Breast epithelium (tissue), 4 donors: ENCODE data around the gene ALDH18A1. TPM values are rescaled to one million over a fixed set of nuclear protein-coding genes. Genes with fewer than 3 reads are reported as not detected.

ENCODE experiments used
- DNase-seq, 2 donors: peaks; one replicate each; pipeline ENCODE4 v3.0.0-alpha.2; 2019; ENCODE audit warnings: low spot score in 2 of 2
- H3K27ac ChIP-seq, 2 donors: fragments of 200-600 bp; sonication (generic) in 1 of 2; one replicate each; pipeline ENCODE4 v1.5.1; 2016 to 2019; ENCODE audit warnings: mild to moderate bottlenecking in 1 of 2
- H3K27me3 ChIP-seq, 2 donors: fragments of 200-600 bp; sonication (generic) in 1 of 2; one replicate each; pipeline versions ENCODE4 v1.5.1 to v1.6.0; 2017 to 2019; ENCODE audit warnings: control low read depth in 1 of 2, mild to moderate bottlenecking in 1 of 2
- H3K36me3 ChIP-seq: fragments of 200-600 bp; one replicate; pipeline ENCODE4 v1.5.1; 2019
- H3K4me1 ChIP-seq, 2 donors: fragments of 200-600 bp; sonication (generic); one replicate each; pipeline ENCODE4 v1.5.1; 2016 to 2019; ENCODE audit warnings: control low read depth in 1 of 2
- H3K4me3 ChIP-seq, 3 donors: fragments of 200-600 bp; sonication (generic); 1 replicate in 2 of 3; 2 replicates in 1 of 3; pipeline ENCODE4 v1.5.1; 2016 to 2019; ENCODE audit warnings: mild to moderate bottlenecking in 3 of 3, moderate library complexity in 2 of 3
- H3K9me3 ChIP-seq, 2 donors: fragments of 200-600 bp; sonication (generic) in 1 of 2; one replicate each; pipeline ENCODE4 v1.5.1; 2016 to 2019; ENCODE audit warnings: control low read depth in 1 of 2
- CTCF ChIP-seq, 3 donors: fragments of 450-650 bp; IDR thresholded peaks; one replicate each; pipeline ENCODE4 v1.5.1; 2016 to 2017; ENCODE audit warnings: antibody characterized with exemption in 3 of 3, mild to moderate bottlenecking in 3 of 3, moderate library complexity in 3 of 3
- POLR2A ChIP-seq: fragments of 450-650 bp; IDR thresholded peaks from one replicate; pipeline ENCODE4 v1.6.1; 2016; ENCODE audit warnings: antibody characterized with exemption, mild to moderate bottlenecking, moderate library complexity
- POLR2AphosphoS5 ChIP-seq, 3 donors: sonication (generic); formaldehyde crosslinking; IDR thresholded peaks; one replicate each; pipeline ENCODE4 v1.6.1; 2017; ENCODE audit warnings: antibody characterized with exemption in 3 of 3
- intact Hi-C: fragments of 100-400 bp; cut with DNase I; formaldehyde crosslinking; loops from one replicate; pipeline ENCODE4 v1.15.1; 2023; ENCODE audit warnings: low total_unique reads
- total RNA-seq, 3 donors: library from RNA; depleted of rRNA; stranded (reverse); fragments of >200 nt; gene quantifications; one replicate each; pipeline ENCODE4 v1.1.0, GENCODE V29; 2016

ALDH18A1 gene
- total RNA-seq, 3 donors from 2014 or later: 18.6 to 47.2 (median 38.2) TPM

GRCh38 chr10:95693668-95694534, 37.4 kb upstream of the ALDH18A1 start, which contains the start of gene TCTN3:
TSS of gene TCTN3 (minus strand) at chr10:95693927. CDS start at chr10:95693899, 28 bp downstream.
- Histone ChIP-seq H3K36me3 (no peaks in the 10 kb centered on the region), H3K27me3 (no peaks in the 10 kb centered on the region), H3K9me3 (no peaks in the 10 kb centered on the region), H3K27ac (peak within 1 kb of the TSS; percentile 86 to 92), H3K4me3 (peak within 1 kb of the TSS; percentile 54 to 90 (median 89)), H3K4me1 (peaks cover 0 to 12% of the 10 kb centered on the region in 2 donors)
- intact Hi-C loops: no loop called here
- peak; percentile 52 for TF ChIP-seq POLR2A
- TF ChIP-seq POLR2AphosphoS5 (IDR thresholded peaks at IDR 0.05): peak; percentile 73 to 90 (median 82)
- peak; percentile 99 to 100 (median 99) for TF ChIP-seq CTCF (IDR thresholded peaks at IDR 0.05)
- DNase-seq: peak; percentile 95 to 98

- TF ChIP-seq POLR2A: no peak
- peaks cover 0 to 12% of the 10 kb centered on the region in 2 donors for H3K4me1 ChIP-seq
- intact Hi-C loops: no loop called here
- H3K27ac ChIP-seq: peak overlapping the region; percentile 86 to 92
- H3K36me3 ChIP-seq: no peaks in the 10 kb centered on the region
- no peaks in the 10 kb centered on the region for H3K9me3 ChIP-seq
- H3K27me3 ChIP-seq: no peaks in the 10 kb centered on the region
- no peak for DNase-seq
- H3K4me3 ChIP-seq: peak overlapping the region; percentile 54 to 90 (median 89)
Measured at GRCh38 chr10:95693071-95693667, 36.7 kb upstream of the ALDH18A1 start.

GRCh38 chr10:95691281-95691680, 34.8 kb upstream of the ALDH18A1 start:
- no peaks in the 10 kb centered on the region for H3K27me3 ChIP-seq
- TF ChIP-seq POLR2A (no peak), POLR2AphosphoS5 (IDR thresholded peaks at IDR 0.05) (no peak), CTCF (IDR thresholded peaks at IDR 0.05) (no peak)
- intact Hi-C loops: no loop called here
- no peak overlapping the region for H3K27ac ChIP-seq
- H3K36me3 ChIP-seq: no peaks in the 10 kb centered on the region
- H3K9me3 ChIP-seq: no peaks in the 10 kb centered on the region
- H3K4me3 ChIP-seq: peak overlapping the region in 2 of 3 donors; percentile 39 to 89
- no peak for DNase-seq
- peaks cover 0 to 12% of the 10 kb centered on the region in 2 donors for H3K4me1 ChIP-seq

GRCh38 chr10:95688648-95689047, 32.1 kb upstream of the ALDH18A1 start:
- Histone ChIP-seq H3K27ac (no peak overlapping the region), H3K4me1 (peaks cover 0 to 12% of the 10 kb centered on the region in 2 donors), H3K36me3 (no peaks in the 10 kb centered on the region), H3K4me3 (no peak overlapping the region), H3K9me3 (no peaks in the 10 kb centered on the region), H3K27me3 (no peaks in the 10 kb centered on the region)
- intact Hi-C loops: no loop called here
- DNase-seq: no peak
- no peak for TF ChIP-seq POLR2AphosphoS5 (IDR thresholded peaks at IDR 0.05)
- no peak for TF ChIP-seq POLR2A
- no peak for TF ChIP-seq CTCF (IDR thresholded peaks at IDR 0.05)

GRCh38 chr10:95683966-95684365, 27.5 kb upstream of the ALDH18A1 start:
- Histone ChIP-seq H3K9me3 (no peaks in the 10 kb centered on the region), H3K27me3 (no peaks in the 10 kb centered on the region), H3K36me3 (peaks cover 7% of the 10 kb centered on the region), H3K4me3 (no peak overlapping the region), H3K27ac (no peak overlapping the region), H3K4me1 (no peaks in the 10 kb centered on the region)
- intact Hi-C loops: no loop called here
- DNase-seq: no peak
- no peak for TF ChIP-seq CTCF (IDR thresholded peaks at IDR 0.05)
- no peak for TF ChIP-seq POLR2AphosphoS5 (IDR thresholded peaks at IDR 0.05)
- no peak for TF ChIP-seq POLR2A
